ENCODE measurements around the gene TTF2. TPM values are rescaled to one million over a fixed set of nuclear protein-coding genes. Genes with fewer than 3 reads are reported as not detected.

TTF2 gene
- total RNA-seq, 4 donors from 2014 or later = 9.7 to 15.2 (median 12.2) TPM

- no peaks in the 10 kb centered on the region for H3K36me3 ChIP-seq
- intact Hi-C loops (cut with DNase I; ENCODE audit: low total_unique reads) (loop anchor here (1.0 to 10.0 kb wide), 3 partner anchors 60 to 686 kb away; no protein-coding TSS in a partner anchor), in situ Hi-C loops (cut with MboI; ENCODE audit: low sequenced_read_pairs in 4 of 4) (loop anchor here (5.0 to 25.0 kb wide), 4 partner anchors 214 to 694 kb away; no protein-coding TSS in a partner anchor)
- TF ChIP-seq CTCF (IDR thresholded peaks at IDR 0.05 in 4 of 5, conservative IDR thresholded peaks at IDR 0.05 in 1 of 5) = no peak
- no peak for TF ChIP-seq POLR2A (IDR thresholded peaks at IDR 0.05)
- DNase-seq (no peak), ATAC-seq (no peak)
- peaks cover 0 to 5% of the 10 kb centered on the region in 2 donors for H3K4me1 ChIP-seq
- H3K27ac ChIP-seq = no peak overlapping the region
- no peak overlapping the region for H3K4me3 ChIP-seq
- no peaks in the 10 kb centered on the region for H3K27me3 ChIP-seq
- H3K9me3 ChIP-seq = no peaks in the 10 kb centered on the region
These were observed 8.5 kb downstream of the TTF2 start for GRCh38 chr1:117068580-117068979.

- no peak for DNase-seq
- in situ Hi-C loops (cut with MboI; ENCODE audit: low sequenced_read_pairs in 4 of 4) = loop anchor here (5.0 to 25.0 kb wide), 4 partner anchors 213 to 693 kb away; no protein-coding TSS in a partner anchor
These were observed 9.2 kb downstream of the TTF2 start for GRCh38 chr1:117069220-117069844.

GRCh38 chr1:117070124-117070523 is 10.0 kb downstream of the TTF2 start:
- no peaks in the 10 kb centered on the region for H3K27me3 ChIP-seq
- ATAC-seq = no peak
- H3K36me3 ChIP-seq = peaks cover 0 to 3% of the 10 kb centered on the region in 2 donors
- intact Hi-C loops (cut with DNase I; ENCODE audit: low total_unique reads) = no loop called here
- no peaks in the 10 kb centered on the region for H3K9me3 ChIP-seq
- DNase-seq = no peak
- in situ Hi-C loops (cut with MboI; ENCODE audit: low sequenced_read_pairs in 4 of 4) = loop anchor here in 3 of 4 donors (5.0 to 25.0 kb wide), 3 partner anchors 57 to 692 kb away; no protein-coding TSS in a partner anchor
- H3K4me3 ChIP-seq = no peak overlapping the region
- peaks cover 0 to 5% of the 10 kb centered on the region in 2 donors for H3K4me1 ChIP-seq
- TF ChIP-seq POLR2A (IDR thresholded peaks at IDR 0.05) = no peak
- no peak for TF ChIP-seq CTCF (IDR thresholded peaks at IDR 0.05 in 4 of 5, conservative IDR thresholded peaks at IDR 0.05 in 1 of 5)
- H3K27ac ChIP-seq = no peak overlapping the region

More at GRCh38 chr1:117069220-117069844, 9.2 kb downstream of the TTF2 start:
- H3K4me1 ChIP-seq = peaks cover 0 to 5% of the 10 kb centered on the region in 2 donors
- intact Hi-C loops (cut with DNase I; ENCODE audit: low total_unique reads) = loop anchor here (2.0 to 10.0 kb wide), 2 partner anchors 215 to 685 kb away; no protein-coding TSS in a partner anchor
- no peaks in the 10 kb centered on the region for H3K36me3 ChIP-seq
- TF ChIP-seq CTCF (IDR thresholded peaks at IDR 0.05 in 4 of 5, conservative IDR thresholded peaks at IDR 0.05 in 1 of 5) (no peak), POLR2A (IDR thresholded peaks at IDR 0.05) (no peak)
- no peaks in the 10 kb centered on the region for H3K9me3 ChIP-seq
- no peaks in the 10 kb centered on the region for H3K27me3 ChIP-seq
- H3K27ac ChIP-seq = no peak overlapping the region
- ATAC-seq = no peak
- H3K4me3 ChIP-seq = no peak overlapping the region

- no peak for DNase-seq
- intact Hi-C loops (cut with DNase I; ENCODE audit: low total_unique reads) = no loop called here
- Histone ChIP-seq H3K9me3 (no peaks in the 10 kb centered on the region), H3K27me3 (no peaks in the 10 kb centered on the region), H3K36me3 (peaks cover 0 to 43% of the 10 kb centered on the region in 2 donors), H3K27ac (no peak overlapping the region), H3K4me3 (no peak overlapping the region), H3K4me1 (peaks cover 0 to 5% of the 10 kb centered on the region in 2 donors)
- TF ChIP-seq CTCF (IDR thresholded peaks at IDR 0.05 in 4 of 5, conservative IDR thresholded peaks at IDR 0.05 in 1 of 5) (no peak), POLR2A (IDR thresholded peaks at IDR 0.05) (no peak)
- in situ Hi-C loops (cut with MboI; ENCODE audit: low sequenced_read_pairs in 4 of 4) = loop anchor here in 2 of 4 donors (5.0 kb wide), 1 partner anchor 51 kb away; no protein-coding TSS in a partner anchor
- no peak for ATAC-seq
These were observed 16.5 kb downstream of the TTF2 start for GRCh38 chr1:117076648-117077047.
